ENCODE data around the gene UBE2J2.
"Not testable (repeated sequence)": the region's sequence is repeated elsewhere in the genome, so short reads cannot be mapped to it uniquely, and the experiment has no call there.

UBE2J2 gene

DNA sequence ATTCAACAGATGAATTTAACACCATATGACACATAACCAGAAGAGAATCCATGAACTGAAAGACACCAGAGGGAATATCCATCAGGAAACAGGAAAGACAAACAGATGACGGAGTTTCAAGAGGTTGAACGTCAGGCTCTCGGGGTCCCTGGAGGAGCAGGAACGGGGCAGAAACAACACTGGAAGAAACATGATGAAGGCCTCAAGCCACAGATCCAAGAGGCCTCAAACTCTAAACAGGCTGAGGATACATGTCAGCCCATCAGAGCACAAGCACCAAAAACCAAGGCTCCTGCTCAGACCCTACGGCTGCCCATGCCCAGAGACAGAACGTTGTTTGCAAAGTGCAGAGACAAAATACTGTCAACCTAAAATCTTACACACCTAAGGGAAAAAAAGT, 43.8 kb upstream of the UBE2J2 start:
- Histone ChIP-seq H3K4me3 (IDR thresholded peaks at IDR 0.05; ENCODE audit: insufficient read depth, low read depth, low read length) (no peak overlapping the region), H3K4me1 (ENCODE audit: low read depth, poor library complexity, severe bottlenecking) (no peaks in the 10 kb centered on the region), H3K79me2 (ENCODE audit: insufficient read depth, low read depth) (peaks cover 30% of the 10 kb centered on the region), H4K20me1 (ENCODE audit: insufficient read depth) (no peaks in the 10 kb centered on the region), H3K36me3 (ENCODE audit: insufficient read depth) (no peaks in the 10 kb centered on the region; the same call in 1 of the 2 replicates), H2AFZ (ENCODE audit: low read depth) (no peak overlapping the region), H3K27ac (no peak overlapping the region), H3K27me3 (ENCODE audit: insufficient read depth, low read depth) (no peaks in the 10 kb centered on the region), H3K9ac (no peak overlapping the region), H3K4me2 (no peak overlapping the region)
- TF ChIP-seq, protein P1, sequence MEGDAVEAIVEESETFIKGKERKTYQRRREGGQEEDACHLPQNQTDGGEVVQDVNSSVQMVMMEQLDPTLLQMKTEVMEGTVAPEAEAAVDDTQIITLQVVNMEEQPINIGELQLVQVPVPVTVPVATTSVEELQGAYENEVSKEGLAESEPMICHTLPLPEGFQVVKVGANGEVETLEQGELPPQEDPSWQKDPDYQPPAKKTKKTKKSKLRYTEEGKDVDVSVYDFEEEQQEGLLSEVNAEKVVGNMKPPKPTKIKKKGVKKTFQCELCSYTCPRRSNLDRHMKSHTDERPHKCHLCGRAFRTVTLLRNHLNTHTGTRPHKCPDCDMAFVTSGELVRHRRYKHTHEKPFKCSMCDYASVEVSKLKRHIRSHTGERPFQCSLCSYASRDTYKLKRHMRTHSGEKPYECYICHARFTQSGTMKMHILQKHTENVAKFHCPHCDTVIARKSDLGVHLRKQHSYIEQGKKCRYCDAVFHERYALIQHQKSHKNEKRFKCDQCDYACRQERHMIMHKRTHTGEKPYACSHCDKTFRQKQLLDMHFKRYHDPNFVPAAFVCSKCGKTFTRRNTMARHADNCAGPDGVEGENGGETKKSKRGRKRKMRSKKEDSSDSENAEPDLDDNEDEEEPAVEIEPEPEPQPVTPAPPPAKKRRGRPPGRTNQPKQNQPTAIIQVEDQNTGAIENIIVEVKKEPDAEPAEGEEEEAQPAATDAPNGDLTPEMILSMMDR (conservative IDR thresholded peaks at IDR 0.05; ENCODE audit: low read depth, low read length) = no peak

DNA sequence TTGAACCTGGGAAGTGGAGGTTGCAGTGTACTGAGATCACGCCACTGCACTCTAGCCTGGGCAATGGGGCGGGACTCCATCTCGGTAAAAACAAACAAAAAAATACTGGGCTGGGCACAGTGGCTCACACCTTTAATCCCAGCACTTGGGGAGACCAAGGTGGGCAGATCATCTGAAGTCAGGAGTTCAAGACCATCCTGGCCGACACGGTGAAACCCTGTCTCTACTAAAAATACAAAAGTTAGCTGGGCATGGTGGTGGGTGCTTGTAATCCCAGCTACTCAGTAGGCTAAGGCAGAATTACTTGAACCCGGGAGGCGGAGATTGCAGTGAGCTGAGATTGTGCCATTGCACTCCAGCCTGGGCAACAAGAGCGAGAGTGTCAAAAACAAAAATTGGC, 42.5 kb upstream of the UBE2J2 start:
- H3K4me1 ChIP-seq (ENCODE audit: low read depth, poor library complexity, severe bottlenecking); H3K27me3 ChIP-seq (ENCODE audit: insufficient read depth, low read depth); H3K9ac ChIP-seq; H3K4me2 ChIP-seq; H2AFZ ChIP-seq (ENCODE audit: low read depth); H3K4me3 ChIP-seq (IDR thresholded peaks at IDR 0.05; ENCODE audit: insufficient read depth, low read depth, low read length); H4K20me1 ChIP-seq (ENCODE audit: insufficient read depth); H3K36me3 ChIP-seq (ENCODE audit: insufficient read depth); H3K27ac ChIP-seq: not testable (repeated sequence)
- peaks cover 20% of the 10 kb centered on the region for H3K79me2 ChIP-seq (ENCODE audit: insufficient read depth, low read depth)

DNA sequence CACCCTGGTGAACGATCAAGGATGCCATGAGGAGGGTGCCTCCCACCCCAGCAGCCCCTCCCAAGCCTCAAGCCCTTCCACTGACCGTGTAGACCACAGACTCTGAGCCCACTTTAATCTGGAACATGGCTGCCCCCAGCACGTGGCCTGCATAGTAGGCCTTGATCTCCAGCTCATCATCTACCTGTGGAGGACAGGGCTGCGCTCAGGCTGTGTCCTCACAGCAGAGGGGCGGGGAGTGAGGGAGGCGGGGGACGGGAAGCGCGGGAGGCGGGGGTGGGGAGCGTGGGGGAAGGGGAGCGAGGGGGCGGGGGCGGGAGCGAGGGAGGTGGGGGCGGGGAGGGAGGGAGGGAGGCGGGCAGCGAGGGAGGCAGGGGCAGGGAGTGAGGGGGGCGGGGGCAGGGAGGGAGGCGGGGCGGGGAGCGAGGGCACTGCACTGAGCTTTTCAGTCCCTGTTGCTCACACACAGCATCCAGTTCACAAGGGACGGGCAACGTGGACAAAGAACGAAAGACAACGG, 41.8 kb upstream of the UBE2J2 start:
- no peaks in the 10 kb centered on the region for H4K20me1 ChIP-seq (ENCODE audit: insufficient read depth)
- H3K36me3 ChIP-seq (ENCODE audit: insufficient read depth) = no peaks in the 10 kb centered on the region; the same call in 1 of the 2 replicates
- H3K4me3 ChIP-seq (IDR thresholded peaks at IDR 0.05; ENCODE audit: insufficient read depth, low read depth, low read length) = no peak overlapping the region
- H2AFZ ChIP-seq (ENCODE audit: low read depth) = no peak overlapping the region
- H3K27me3 ChIP-seq (ENCODE audit: insufficient read depth, low read depth) = no peaks in the 10 kb centered on the region
- H3K4me2 ChIP-seq = no peak overlapping the region
- no peak overlapping the region for H3K27ac ChIP-seq
- TF ChIP-seq, protein P1 (conservative IDR thresholded peaks at IDR 0.05; ENCODE audit: low read depth, low read length) = no peak
- H3K9ac ChIP-seq = no peak overlapping the region
- no peaks in the 10 kb centered on the region for H3K4me1 ChIP-seq (ENCODE audit: low read depth, poor library complexity, severe bottlenecking)
- H3K79me2 ChIP-seq (ENCODE audit: insufficient read depth, low read depth) = peaks cover 13% of the 10 kb centered on the region; the same call in 1 of the 2 replicates

DNA sequence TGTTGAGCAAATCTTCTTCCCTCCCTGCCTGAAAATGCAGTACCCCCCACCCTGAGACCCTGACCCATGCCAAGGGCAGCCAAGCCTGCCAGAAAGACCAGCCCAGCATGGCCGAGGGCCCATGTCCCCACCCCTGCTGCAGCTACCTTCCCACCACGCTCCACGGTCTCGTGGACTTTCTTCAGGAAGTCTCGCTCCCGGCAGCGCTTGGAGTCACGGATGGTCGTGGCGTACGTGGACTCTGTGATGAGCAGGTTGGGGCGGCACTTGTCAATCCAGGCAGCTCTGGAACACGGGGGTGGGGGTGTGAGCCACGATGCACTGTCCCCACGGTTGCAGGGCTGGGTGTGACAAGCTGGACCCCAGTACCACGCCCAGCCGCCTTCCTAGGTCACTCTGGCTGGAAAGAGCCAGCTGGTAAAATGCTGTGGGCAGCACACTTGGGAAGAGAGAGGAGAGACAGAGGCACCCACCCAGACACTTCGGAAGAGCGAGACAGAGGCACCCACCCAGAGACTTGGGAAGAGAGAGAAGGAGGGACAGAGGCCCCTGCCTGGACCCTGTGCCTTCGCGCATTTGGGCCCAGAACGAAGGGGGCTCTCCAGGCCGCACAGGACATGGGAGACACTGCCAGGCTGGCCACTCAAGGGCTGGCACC, 41.2 kb upstream of the UBE2J2 start:
- peaks cover 12% of the 10 kb centered on the region; the same call in 1 of the 2 replicates for H3K79me2 ChIP-seq (ENCODE audit: insufficient read depth, low read depth)
- no peaks in the 10 kb centered on the region for H3K27me3 ChIP-seq (ENCODE audit: insufficient read depth, low read depth)
- H3K9ac ChIP-seq = no peak overlapping the region
- H3K36me3 ChIP-seq (ENCODE audit: insufficient read depth) = no peaks in the 10 kb centered on the region; the same call in 1 of the 2 replicates
- H3K4me3 ChIP-seq (IDR thresholded peaks at IDR 0.05; ENCODE audit: insufficient read depth, low read depth, low read length) = no peak overlapping the region
- no peak overlapping the region for H2AFZ ChIP-seq (ENCODE audit: low read depth)
- H3K4me2 ChIP-seq = no peak overlapping the region
- H3K4me1 ChIP-seq (ENCODE audit: low read depth, poor library complexity, severe bottlenecking) = no peaks in the 10 kb centered on the region
- no peaks in the 10 kb centered on the region for H4K20me1 ChIP-seq (ENCODE audit: insufficient read depth)
- no peak overlapping the region for H3K27ac ChIP-seq
- TF ChIP-seq, protein P1 (conservative IDR thresholded peaks at IDR 0.05; ENCODE audit: low read depth, low read length) = no peak

DNA sequence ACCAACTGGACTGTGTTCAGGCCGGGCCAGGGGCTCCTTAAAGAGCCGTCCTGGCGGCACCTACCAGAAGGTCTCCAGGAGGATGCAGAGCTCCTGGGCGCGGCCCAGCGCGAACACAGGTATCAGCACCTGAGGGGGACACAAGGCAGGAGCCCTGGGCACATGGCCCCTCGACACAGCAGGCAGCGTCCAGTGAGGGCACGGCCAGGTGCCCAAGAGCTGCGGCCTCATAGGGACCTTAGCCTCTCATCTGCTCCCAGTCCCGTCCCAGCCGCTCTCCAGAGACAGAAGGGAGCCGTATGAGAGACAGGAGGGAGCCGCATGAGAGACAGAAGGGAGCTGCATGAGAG, 40.6 kb upstream of the UBE2J2 start:
- Histone ChIP-seq H3K9ac (no peak overlapping the region), H3K4me1 (ENCODE audit: low read depth, poor library complexity, severe bottlenecking) (no peaks in the 10 kb centered on the region), H3K36me3 (ENCODE audit: insufficient read depth) (no peaks in the 10 kb centered on the region; the same call in 1 of the 2 replicates), H3K27me3 (ENCODE audit: insufficient read depth, low read depth) (no peaks in the 10 kb centered on the region), H4K20me1 (ENCODE audit: insufficient read depth) (no peaks in the 10 kb centered on the region), H3K4me2 (no peak overlapping the region), H3K27ac (no peak overlapping the region), H3K79me2 (ENCODE audit: insufficient read depth, low read depth) (peaks cover 12% of the 10 kb centered on the region; the same call in 1 of the 2 replicates), H2AFZ (ENCODE audit: low read depth) (no peak overlapping the region), H3K4me3 (IDR thresholded peaks at IDR 0.05; ENCODE audit: insufficient read depth, low read depth, low read length) (no peak overlapping the region)
- TF ChIP-seq, protein P1 (conservative IDR thresholded peaks at IDR 0.05; ENCODE audit: low read depth, low read length) = no peak
